Panc1 (cell line): Measurements from ENCODE around the gene MTAP. TPM values are rescaled to one million over a fixed set of nuclear protein-coding genes. Genes with fewer than 3 reads are reported as not detected.

Source experiments
- ATAC-seq: fragments of 200-7000 bp; cut with Tn5 transposase; 2 replicates; pipeline ENCODE4 v1.9.1; 2020; ENCODE audit warnings: mild to moderate bottlenecking, moderate library complexity
- BruUV-seq: library from RNA; stranded (reverse); fragments of 400-500 nt; replicated peaks from 2 replicates; lab custom pipeline; 2021; lab: Mats Ljungman, UMichigan
- CTCF ChIA-PET: fragments of 300-600 bp; sonication (Branson Sonifier 250); formaldehyde crosslinking; loops from one replicate; lab custom pipeline; 2022; ENCODE audit warnings: antibody characterized with exemption; lab: Charles Lee
- POLR2A ChIA-PET: fragments of 300-600 bp; sonication (Branson Sonifier 250); formaldehyde crosslinking; loops from one replicate; lab custom pipeline; 2022; ENCODE audit warnings: antibody characterized with exemption; lab: Charles Lee
- DNase-seq: peaks from one replicate; pipeline ENCODE4 v3.0.0-alpha.2; 2010; ENCODE audit warnings: low read depth, low spot score
- H3K27ac ChIP-seq: 2 replicates; pipeline ENCODE4 v1.5.1; 2011; ENCODE audit warnings: mild to moderate bottlenecking, low read length, inconsistent platforms
- H3K27me3 ChIP-seq: fragments of 200-500 bp; sonication (Bioruptor generic); 2 replicates; pipeline ENCODE4 v1.6.0; 2014; ENCODE audit warnings: low read length, inconsistent platforms; ENCODE audit not compliant: control insufficient read depth, insufficient read depth
- H3K36me3 ChIP-seq: fragments of 200-500 bp; sonication (Bioruptor generic); 2 replicates; pipeline ENCODE4 v1.5.1; 2014; ENCODE audit warnings: inconsistent platforms, mild to moderate bottlenecking, low read length, moderate library complexity; ENCODE audit not compliant: control insufficient read depth, insufficient read depth
- H3K4me1 ChIP-seq: 2 replicates; pipeline ENCODE4 v1.5.1; 2011; ENCODE audit warnings: inconsistent platforms, mild to moderate bottlenecking, low read length, moderate library complexity; ENCODE audit not compliant: control insufficient read depth, insufficient read depth
- H3K4me3 ChIP-seq, 2 experiments: 2 replicates each; pipeline ENCODE4 v1.5.1; 2011 to 2012; ENCODE audit warnings: low read depth in 2 of 2, low read length in 2 of 2, mild to moderate bottlenecking in 2 of 2, inconsistent platforms in 1 of 2, moderate library complexity in 1 of 2
- H3K9me3 ChIP-seq: fragments of 200-500 bp; sonication (Bioruptor generic); 2 replicates; pipeline ENCODE4 v1.5.1; 2014; ENCODE audit warnings: low read depth, mild to moderate bottlenecking, inconsistent platforms, low read length, moderate library complexity; ENCODE audit not compliant: control insufficient read depth, insufficient read depth
- POLR2AphosphoS5 ChIP-seq: IDR thresholded peaks from 2 replicates; pipeline ENCODE4 v1.6.1; 2012; ENCODE audit warnings: mild to moderate bottlenecking, low read depth, low read length, moderate library complexity
- SIN3A ChIP-seq: IDR thresholded peaks from 2 replicates; pipeline ENCODE4 v1.6.1; 2012; ENCODE audit warnings: low read depth, mild to moderate bottlenecking, low read length, moderate library complexity, borderline replicate concordance; ENCODE audit not compliant: insufficient read depth
- TCF7L2 ChIP-seq: IDR thresholded peaks from 2 replicates; pipeline ENCODE4 v1.6.1; 2011; ENCODE audit warnings: mild to moderate bottlenecking, low read depth, low read length, inconsistent platforms
- in situ Hi-C: cut with HindIII; loops from 2 replicates; pipeline ENCODE4 v1.10.0; 2016; ENCODE audit warnings: low sequenced_read_pairs, low pct_unique_long_range_greater_than_20kb
- intact Hi-C: fragments of 100-400 bp; cut with micrococcal nuclease; formaldehyde crosslinking; loops from one replicate; pipeline ENCODE4 v1.10.0; 2022; ENCODE audit not compliant: unreplicated experiment
- total RNA-seq: library from RNA; stranded (reverse); gene quantifications from one replicate; pipeline ENCODE4 v1.2.1, GENCODE V29; 2021; ENCODE audit not compliant: unreplicated experiment
- TF ChIP-seq, protein P1 (sequence below): fragments of 450-650 bp; IDR thresholded peaks from 2 replicates; pipeline ENCODE4 v1.5.1; 2017; ENCODE audit warnings: mild to moderate bottlenecking
- TF ChIP-seq, protein P2 (sequence below), 2 experiments: IDR thresholded peaks; 2 replicates each; pipeline ENCODE4 v1.6.1; 2011 to 2012; ENCODE audit warnings: low read depth in 2 of 2, control low read depth in 1 of 2, low read length in 1 of 2, mild to moderate bottlenecking in 1 of 2, moderate library complexity in 1 of 2; ENCODE audit not compliant: insufficient read depth in 1 of 2

Gene MTAP
- total RNA-seq, 1 experiment from 2014 or later: 9.6 TPM

DNA sequence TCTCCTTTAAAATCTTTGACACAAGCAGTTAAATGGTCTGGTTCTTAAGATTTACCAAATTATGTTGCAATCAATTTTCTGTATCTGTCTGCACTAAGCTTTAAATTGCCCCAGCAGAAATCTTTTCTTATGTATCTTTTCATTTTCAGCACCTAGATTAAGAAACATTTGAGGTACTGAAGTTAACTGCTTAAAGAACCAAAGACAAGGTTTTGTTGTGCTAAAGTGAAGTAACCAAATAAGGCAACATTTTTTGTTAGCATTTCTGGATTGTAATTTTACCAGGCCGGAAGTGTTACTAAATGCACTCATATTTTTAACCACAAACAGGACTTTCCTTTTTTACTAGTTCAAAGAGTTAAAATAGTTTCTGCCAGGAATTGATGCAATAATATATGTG is 24.1 kb upstream of the MTAP start:
- intact Hi-C loops (no loop called here), in situ Hi-C loops (no loop called here)
- CTCF ChIA-PET: no interaction called here
- BruUV-seq: no TSS peak
- no peak overlapping the region; the same call in 1 of the 2 replicates for H3K27ac ChIP-seq
- no peak overlapping the region for H3K4me3 ChIP-seq
- ATAC-seq: no peak
- no peaks in the 10 kb centered on the region for H3K9me3 ChIP-seq
- DNase-seq: no peak
- H3K4me1 ChIP-seq: peaks cover 12% of the 10 kb centered on the region
- POLR2A ChIA-PET: no interaction called here
- TF ChIP-seq POLR2AphosphoS5 (no peak), TCF7L2 (no peak), SIN3A (no peak)
- TF ChIP-seq, protein P1, sequence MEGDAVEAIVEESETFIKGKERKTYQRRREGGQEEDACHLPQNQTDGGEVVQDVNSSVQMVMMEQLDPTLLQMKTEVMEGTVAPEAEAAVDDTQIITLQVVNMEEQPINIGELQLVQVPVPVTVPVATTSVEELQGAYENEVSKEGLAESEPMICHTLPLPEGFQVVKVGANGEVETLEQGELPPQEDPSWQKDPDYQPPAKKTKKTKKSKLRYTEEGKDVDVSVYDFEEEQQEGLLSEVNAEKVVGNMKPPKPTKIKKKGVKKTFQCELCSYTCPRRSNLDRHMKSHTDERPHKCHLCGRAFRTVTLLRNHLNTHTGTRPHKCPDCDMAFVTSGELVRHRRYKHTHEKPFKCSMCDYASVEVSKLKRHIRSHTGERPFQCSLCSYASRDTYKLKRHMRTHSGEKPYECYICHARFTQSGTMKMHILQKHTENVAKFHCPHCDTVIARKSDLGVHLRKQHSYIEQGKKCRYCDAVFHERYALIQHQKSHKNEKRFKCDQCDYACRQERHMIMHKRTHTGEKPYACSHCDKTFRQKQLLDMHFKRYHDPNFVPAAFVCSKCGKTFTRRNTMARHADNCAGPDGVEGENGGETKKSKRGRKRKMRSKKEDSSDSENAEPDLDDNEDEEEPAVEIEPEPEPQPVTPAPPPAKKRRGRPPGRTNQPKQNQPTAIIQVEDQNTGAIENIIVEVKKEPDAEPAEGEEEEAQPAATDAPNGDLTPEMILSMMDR: no peak
- TF ChIP-seq, protein P2, sequence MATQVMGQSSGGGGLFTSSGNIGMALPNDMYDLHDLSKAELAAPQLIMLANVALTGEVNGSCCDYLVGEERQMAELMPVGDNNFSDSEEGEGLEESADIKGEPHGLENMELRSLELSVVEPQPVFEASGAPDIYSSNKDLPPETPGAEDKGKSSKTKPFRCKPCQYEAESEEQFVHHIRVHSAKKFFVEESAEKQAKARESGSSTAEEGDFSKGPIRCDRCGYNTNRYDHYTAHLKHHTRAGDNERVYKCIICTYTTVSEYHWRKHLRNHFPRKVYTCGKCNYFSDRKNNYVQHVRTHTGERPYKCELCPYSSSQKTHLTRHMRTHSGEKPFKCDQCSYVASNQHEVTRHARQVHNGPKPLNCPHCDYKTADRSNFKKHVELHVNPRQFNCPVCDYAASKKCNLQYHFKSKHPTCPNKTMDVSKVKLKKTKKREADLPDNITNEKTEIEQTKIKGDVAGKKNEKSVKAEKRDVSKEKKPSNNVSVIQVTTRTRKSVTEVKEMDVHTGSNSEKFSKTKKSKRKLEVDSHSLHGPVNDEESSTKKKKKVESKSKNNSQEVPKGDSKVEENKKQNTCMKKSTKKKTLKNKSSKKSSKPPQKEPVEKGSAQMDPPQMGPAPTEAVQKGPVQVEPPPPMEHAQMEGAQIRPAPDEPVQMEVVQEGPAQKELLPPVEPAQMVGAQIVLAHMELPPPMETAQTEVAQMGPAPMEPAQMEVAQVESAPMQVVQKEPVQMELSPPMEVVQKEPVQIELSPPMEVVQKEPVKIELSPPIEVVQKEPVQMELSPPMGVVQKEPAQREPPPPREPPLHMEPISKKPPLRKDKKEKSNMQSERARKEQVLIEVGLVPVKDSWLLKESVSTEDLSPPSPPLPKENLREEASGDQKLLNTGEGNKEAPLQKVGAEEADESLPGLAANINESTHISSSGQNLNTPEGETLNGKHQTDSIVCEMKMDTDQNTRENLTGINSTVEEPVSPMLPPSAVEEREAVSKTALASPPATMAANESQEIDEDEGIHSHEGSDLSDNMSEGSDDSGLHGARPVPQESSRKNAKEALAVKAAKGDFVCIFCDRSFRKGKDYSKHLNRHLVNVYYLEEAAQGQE (IDR thresholded peaks at IDR 0.05; ENCODE audit: insufficient read depth in 1 of 2, low read depth in 2 of 2, low read length in 1 of 2): no peak
- no peaks in the 10 kb centered on the region for H3K36me3 ChIP-seq
- no peaks in the 10 kb centered on the region for H3K27me3 ChIP-seq

DNA sequence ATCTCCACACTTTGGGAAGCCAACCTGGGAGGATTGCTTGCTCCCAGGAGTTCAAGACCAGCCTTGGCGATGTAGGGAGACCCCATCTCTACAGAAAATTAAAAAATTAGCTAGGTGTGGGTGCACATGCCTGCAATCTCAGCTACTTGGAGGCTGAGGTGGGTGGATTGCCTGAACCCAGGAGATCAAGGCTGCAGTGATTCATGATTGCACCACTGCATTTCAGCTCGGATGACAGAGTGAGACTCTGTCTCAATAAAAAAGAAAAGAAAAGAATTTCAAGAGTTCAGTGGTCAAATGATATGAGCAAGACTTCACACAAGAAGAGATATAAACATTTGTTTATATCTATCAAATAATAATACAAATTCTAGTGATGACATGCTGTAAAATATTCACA is 23.0 kb upstream of the MTAP start:
- ATAC-seq (no peak), DNase-seq (no peak)
- no peak for TF ChIP-seq POLR2AphosphoS5
- in situ Hi-C loops (no loop called here), intact Hi-C loops (no loop called here)
- no peak overlapping the region for H3K4me3 ChIP-seq
- peaks cover 12% of the 10 kb centered on the region for H3K4me1 ChIP-seq
- ChIA-PET POLR2A (no interaction called here), CTCF (no interaction called here)
- H3K27me3 ChIP-seq: no peaks in the 10 kb centered on the region
- no peak overlapping the region for H3K27ac ChIP-seq
- no peaks in the 10 kb centered on the region for H3K9me3 ChIP-seq
- BruUV-seq: no TSS peak
- no peaks in the 10 kb centered on the region for H3K36me3 ChIP-seq

DNA sequence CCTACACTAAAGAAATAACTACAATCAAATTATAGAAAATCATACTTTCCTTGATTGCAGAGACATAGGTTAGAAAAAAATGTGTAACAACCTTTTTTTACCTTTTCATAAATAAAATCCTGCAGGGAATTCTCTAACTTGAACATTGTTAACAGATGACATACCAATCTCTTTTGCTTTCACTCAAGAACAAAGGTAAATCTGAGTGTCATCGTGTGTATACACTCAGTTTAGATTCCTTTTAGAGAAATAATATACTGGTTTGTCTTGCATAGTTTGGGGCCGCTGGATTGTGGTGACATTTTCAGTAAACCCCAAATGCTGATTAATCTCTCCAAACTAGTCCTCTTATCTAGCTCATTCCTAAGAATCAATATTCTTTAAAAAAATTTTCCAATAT is 20.8 kb upstream of the MTAP start:
- H3K4me3 ChIP-seq: no peak overlapping the region
- no TSS peak for BruUV-seq

More for the DNA sequence above, 20.8 kb upstream of the MTAP start:
- ChIA-PET POLR2A (no interaction called here), CTCF (no interaction called here)
- DNase-seq: no peak
- Histone ChIP-seq H3K9me3 (no peaks in the 10 kb centered on the region), H3K4me1 (peaks cover 12% of the 10 kb centered on the region), H3K27me3 (no peaks in the 10 kb centered on the region), H3K27ac (peak overlapping the region; percentile 71), H3K36me3 (no peaks in the 10 kb centered on the region)
- TF ChIP-seq, protein P1: no peak; the same call in 1 of the 2 replicates
- TF ChIP-seq POLR2AphosphoS5 (no peak), SIN3A (no peak), TCF7L2 (no peak)
- TF ChIP-seq, protein P2 (IDR thresholded peaks at IDR 0.05; ENCODE audit: insufficient read depth in 1 of 2, low read depth in 2 of 2, low read length in 1 of 2): no peak
- in situ Hi-C loops: no loop called here
- intact Hi-C loops: loop anchor here (10.0 kb wide), 2 partner anchors 97 to 467 kb away; no protein-coding TSS in a partner anchor
- no peak for ATAC-seq
